GM10266 (cell line): ENCODE measurements around the gene RANBP3.
A peak's percentile ranks its signal among the peaks of the same experiment; 100 is the strongest.

ENCODE experiments used
- DNase-seq: peaks from one replicate; pipeline ENCODE4 v3.0.0; 2012; ENCODE audit errors: extremely low spot score
- TF ChIP-seq, protein P1 (sequence below): IDR thresholded peaks from 2 replicates; pipeline ENCODE4 v1.5.1; 2012; ENCODE audit warnings: mild to moderate bottlenecking, low read depth; ENCODE audit not compliant: control insufficient read depth, insufficient read depth; ENCODE audit errors: missing control alignments

RANBP3 gene

DNA sequence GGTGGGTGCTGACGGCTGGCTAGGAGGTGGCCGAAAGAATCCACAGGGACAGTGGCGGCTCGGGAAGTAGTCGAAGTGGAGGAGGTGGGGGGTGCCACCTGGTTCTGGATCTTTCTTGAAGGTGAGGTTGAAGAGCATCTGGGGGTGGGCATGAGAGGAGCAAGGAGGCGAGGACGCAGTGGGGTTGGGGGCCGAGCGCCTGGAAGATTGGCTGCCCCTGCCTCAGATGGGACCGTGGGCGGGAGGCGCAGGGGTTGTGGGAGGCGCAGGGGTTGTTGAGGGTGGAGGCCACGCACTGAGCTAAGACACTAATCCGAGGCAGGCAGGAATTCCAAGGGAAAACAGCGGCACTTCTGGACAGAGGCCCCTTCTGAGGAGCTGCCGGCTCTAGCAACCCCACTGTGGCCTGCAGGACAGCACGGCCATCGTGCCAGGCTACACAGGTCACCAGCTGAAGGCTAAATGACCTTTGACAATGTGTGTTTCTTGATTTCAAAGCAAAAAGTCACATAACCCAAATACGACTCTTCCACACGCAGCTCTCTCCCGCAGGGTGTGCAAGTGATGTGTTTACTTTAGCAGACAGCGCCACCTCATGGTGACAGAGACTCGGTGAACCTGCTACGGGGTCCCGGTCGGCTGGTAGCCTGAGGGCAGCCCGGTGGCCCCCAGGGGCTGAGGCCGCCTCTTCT lies 44.1 kb upstream of the RANBP3 start:
- TF ChIP-seq, protein P1, sequence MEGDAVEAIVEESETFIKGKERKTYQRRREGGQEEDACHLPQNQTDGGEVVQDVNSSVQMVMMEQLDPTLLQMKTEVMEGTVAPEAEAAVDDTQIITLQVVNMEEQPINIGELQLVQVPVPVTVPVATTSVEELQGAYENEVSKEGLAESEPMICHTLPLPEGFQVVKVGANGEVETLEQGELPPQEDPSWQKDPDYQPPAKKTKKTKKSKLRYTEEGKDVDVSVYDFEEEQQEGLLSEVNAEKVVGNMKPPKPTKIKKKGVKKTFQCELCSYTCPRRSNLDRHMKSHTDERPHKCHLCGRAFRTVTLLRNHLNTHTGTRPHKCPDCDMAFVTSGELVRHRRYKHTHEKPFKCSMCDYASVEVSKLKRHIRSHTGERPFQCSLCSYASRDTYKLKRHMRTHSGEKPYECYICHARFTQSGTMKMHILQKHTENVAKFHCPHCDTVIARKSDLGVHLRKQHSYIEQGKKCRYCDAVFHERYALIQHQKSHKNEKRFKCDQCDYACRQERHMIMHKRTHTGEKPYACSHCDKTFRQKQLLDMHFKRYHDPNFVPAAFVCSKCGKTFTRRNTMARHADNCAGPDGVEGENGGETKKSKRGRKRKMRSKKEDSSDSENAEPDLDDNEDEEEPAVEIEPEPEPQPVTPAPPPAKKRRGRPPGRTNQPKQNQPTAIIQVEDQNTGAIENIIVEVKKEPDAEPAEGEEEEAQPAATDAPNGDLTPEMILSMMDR: peak; percentile 80
- DNase-seq: peak; percentile 87

DNA sequence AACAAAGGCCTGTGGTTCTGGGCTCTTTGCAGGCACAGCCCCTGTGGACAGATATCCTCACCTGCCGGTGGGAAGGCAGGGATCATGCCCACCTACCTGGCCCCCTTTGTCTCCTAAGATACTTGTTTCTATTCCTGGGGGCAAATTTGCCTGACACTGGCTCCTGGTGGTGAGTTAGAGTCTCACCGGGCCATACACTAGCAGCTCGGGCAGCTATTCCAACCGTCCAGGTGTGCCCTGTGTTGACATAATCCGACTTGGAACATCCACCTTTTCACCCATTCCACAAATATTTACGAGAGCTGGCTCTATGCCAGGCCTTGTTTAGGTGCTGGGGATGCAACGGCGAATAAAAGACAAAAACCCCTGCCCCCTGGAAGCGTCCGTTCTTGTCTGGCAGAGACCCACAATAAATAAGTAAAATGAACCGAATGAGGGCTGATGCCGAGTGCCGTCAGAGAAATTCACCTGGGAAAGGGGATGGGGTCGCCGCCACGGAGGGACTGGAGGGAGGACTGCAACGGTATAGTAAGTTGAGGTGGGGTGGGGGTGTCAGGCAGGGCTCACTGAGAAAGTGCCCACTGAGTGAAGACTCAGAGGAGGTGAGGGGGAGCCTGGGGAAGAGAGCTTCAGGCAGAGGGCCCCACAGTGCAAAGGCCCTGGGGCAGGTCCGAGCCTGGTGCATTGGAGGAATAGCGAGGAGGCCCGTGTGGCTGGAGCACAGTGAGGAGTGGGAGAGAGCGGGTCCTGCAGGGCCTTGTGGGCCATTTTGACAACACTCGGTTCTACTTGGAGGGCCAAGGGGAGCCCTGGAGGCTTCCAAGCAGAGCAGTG lies 43.2 kb upstream of the RANBP3 start:
- no peak for DNase-seq
- TF ChIP-seq, protein P1: no peak

DNA sequence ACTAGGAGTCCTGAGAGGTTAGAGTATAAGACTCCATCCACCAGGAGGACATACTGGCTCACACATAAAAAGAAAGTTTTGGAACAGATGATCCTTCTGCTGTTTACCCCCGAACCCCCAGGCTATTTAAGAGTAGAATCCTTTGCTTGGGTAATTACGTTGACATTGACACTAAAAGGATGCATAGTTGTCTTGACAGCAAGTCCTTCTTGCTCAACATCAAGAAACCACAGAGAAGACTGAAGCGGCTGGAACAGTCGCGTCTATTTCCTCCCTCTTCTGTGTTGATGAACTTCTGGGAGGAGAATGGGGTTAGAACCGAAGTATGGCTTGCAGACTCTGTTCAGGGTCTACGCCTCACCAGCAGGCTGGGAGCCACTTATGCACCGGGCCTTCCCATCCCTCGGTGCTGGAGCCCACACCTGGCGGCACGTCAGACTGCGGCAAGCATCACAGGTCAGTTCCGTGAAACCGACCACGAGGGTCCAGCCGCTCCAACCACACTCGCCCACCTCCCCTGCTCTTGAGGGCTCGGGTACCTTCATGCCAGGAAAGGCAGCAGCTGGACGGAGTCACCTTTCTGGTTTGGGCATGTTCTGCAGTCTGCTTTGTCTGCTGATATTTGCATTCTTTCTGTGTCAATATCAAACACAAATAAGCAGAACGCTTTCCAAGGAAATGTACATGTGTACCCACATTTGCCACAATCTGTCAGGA lies 42.4 kb upstream of the RANBP3 start:
- DNase-seq: no peak
- TF ChIP-seq, protein P1: no peak

DNA sequence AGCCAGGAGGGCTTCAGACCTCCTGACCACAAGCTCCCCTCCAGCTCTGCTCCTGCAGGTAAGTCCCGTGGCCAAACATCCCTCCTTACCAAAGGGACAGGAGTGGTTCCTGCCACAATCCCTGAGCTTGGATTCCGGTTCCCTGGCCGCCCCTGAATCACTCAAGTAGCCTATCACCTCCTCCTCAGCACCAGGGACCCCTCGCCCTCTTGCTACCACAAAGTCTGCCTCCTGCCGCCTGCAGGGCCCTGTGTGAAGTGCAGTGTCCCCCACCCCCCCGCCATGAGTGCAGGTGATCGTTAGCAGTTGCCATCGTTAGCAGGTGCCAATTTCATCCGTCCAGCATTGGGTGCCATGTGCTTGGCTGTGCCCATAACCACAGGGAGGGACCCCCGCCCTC lies 40.8 kb upstream of the RANBP3 start:
- no peak for DNase-seq
- TF ChIP-seq, protein P1: no peak

DNA sequence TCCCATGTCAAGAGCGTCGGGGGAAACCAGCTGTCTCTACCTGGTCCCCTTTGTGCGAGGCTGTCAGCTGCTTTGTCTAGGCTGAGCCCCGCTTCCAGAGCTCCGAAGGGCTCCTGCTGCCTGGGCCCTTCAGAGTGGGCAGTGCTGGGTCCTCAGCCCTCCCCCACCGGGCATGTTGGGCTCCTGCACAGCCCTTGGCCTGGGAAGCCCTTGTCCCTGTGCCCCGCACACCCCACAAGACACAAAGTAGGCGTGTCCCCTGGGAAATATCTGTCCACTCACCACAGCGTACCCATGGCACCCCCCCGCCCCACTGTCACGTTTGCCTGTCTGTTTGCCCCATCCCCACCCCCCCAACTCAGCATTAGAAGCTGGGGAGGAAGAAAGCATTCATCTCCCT lies 39.6 kb upstream of the RANBP3 start:
- DNase-seq: no peak
- TF ChIP-seq, protein P1: no peak

DNA sequence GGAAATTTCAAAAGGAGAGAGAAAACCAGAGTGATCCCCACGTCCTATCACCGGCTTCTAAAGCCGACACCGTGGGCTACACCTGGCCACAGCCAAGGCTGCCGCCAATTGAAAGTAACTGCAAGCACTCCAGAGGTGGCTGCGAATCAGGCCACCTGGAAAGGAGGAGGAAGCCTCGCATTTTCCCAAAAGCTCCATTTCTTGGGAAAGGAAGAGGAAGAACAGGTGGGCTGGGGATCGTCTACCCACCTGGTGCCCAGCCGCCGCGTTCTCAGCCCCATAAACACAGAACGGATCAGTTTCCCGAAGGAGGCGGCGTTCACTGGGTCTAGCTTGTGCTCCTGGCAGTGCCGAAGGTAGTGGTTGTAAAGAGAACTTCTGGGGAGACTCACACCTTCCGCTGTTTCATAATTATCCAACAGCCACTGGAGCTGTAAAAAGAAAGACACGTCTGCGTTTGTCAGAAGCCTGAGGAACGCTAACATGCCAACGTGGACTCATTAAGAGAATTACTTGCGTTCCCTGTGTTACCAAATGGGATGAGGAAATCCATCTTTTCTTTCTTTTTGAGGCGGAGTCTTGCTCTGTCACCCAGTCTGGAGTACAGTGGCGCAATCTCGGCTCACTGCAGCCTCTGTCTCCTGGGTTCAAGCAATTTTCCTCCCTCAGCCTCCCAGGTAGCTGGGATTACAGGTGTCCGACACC lies 38.1 kb upstream of the RANBP3 start:
- TF ChIP-seq, protein P1: no peak
- DNase-seq: no peak
